ENCODE measurements around the gene KRTAP4-11. TPM values are rescaled to one million over a fixed set of nuclear protein-coding genes. Genes with fewer than 3 reads are reported as not detected.
"Not testable (repeated sequence)": the region's sequence is repeated elsewhere in the genome, so short reads cannot be mapped to it uniquely, and the experiment has no call there.

Gene KRTAP4-11
- total RNA-seq, 4 donors from 2014 or later, result not detected

- no peaks in the 10 kb centered on the region for H3K36me3 ChIP-seq
- TF ChIP-seq POLR2AphosphoS5 (IDR thresholded peaks at IDR 0.05) (no peak), EP300 (IDR thresholded peaks at IDR 0.05; ENCODE audit: low read depth) (no peak), POLR2A (IDR thresholded peaks at IDR 0.05) (no peak), CTCF (IDR thresholded peaks at IDR 0.05) (no peak)
- WGBS, 2 donors (ENCODE audit: low coverage in 1 of 2), result 50 to 68% methylated on average over 3 to 4 of the region's 4 CpGs
- intact Hi-C loops (cut with DNase I; ENCODE audit: low total_unique reads), result no loop called here
- H3K27me3 ChIP-seq, result no peaks in the 10 kb centered on the region
- no peaks in the 10 kb centered on the region for H3K4me1 ChIP-seq
- in situ Hi-C loops (cut with MboI; ENCODE audit: low pct_ligation_motif_present in 1 of 4, low pct_unique_long_range_greater_than_20kb in 1 of 4, low sequenced_read_pairs in 3 of 4), result no loop called here
- no peaks in the 10 kb centered on the region for H3K9me3 ChIP-seq
- no peak within 1 kb of the TSS for H3K4me3 ChIP-seq
- no peak within 1 kb of the TSS for H3K27ac ChIP-seq
- DNase-seq, result no peak
Measured at GRCh38 chr17:41098042-41098441, 20.1 kb downstream of the KRTAP4-11 start, which contains the start of gene KRTAP4-8. TSS of gene KRTAP4-8 (minus strand) at chr17:41098142. CDS start at chr17:41098084, 58 bp downstream.

- TF ChIP-seq CTCF (IDR thresholded peaks at IDR 0.05), result no peak
- TF ChIP-seq POLR2A (IDR thresholded peaks at IDR 0.05), result no peak
- TF ChIP-seq POLR2AphosphoS5 (IDR thresholded peaks at IDR 0.05), result no peak
- TF ChIP-seq EP300 (IDR thresholded peaks at IDR 0.05; ENCODE audit: low read depth), result no peak
- in situ Hi-C loops (cut with MboI; ENCODE audit: low pct_ligation_motif_present in 1 of 4, low pct_unique_long_range_greater_than_20kb in 1 of 4, low sequenced_read_pairs in 3 of 4), result no loop called here
- intact Hi-C loops (cut with DNase I; ENCODE audit: low total_unique reads), result no loop called here
- Histone ChIP-seq H3K27ac (no peak overlapping the region), H3K4me1 (no peaks in the 10 kb centered on the region), H3K27me3 (no peaks in the 10 kb centered on the region), H3K4me3 (no peak overlapping the region), H3K36me3 (no peaks in the 10 kb centered on the region), H3K9me3 (no peaks in the 10 kb centered on the region)
- DNase-seq, result no peak
- WGBS, 2 donors (ENCODE audit: low coverage in 1 of 2), result 83 to 87% methylated on average over 7 of the region's 7 CpGs
Measured at GRCh38 chr17:41096055-41096454, 22.1 kb downstream of the KRTAP4-11 start.

- 58 to 65% methylated on average over 2 to 4 of the region's 4 CpGs for WGBS, 2 donors (ENCODE audit: low coverage in 1 of 2)
- in situ Hi-C loops (cut with MboI; ENCODE audit: low pct_ligation_motif_present in 1 of 4, low pct_unique_long_range_greater_than_20kb in 1 of 4, low sequenced_read_pairs in 3 of 4); H3K4me1 ChIP-seq; H3K27me3 ChIP-seq; intact Hi-C loops (cut with DNase I; ENCODE audit: low total_unique reads); H3K27ac ChIP-seq; H3K36me3 ChIP-seq; DNase-seq; H3K4me3 ChIP-seq; H3K9me3 ChIP-seq: not testable (repeated sequence)
Measured at GRCh38 chr17:41088760-41089352, 29.3 kb downstream of the KRTAP4-11 start.

GRCh38 chr17:41084100-41084856, 33.9 kb downstream of the KRTAP4-11 start, which contains the start of gene KRTAP4-7:
TSS of gene KRTAP4-7 (plus strand) at chr17:41084150. CDS start at chr17:41084207, 57 bp downstream.
- in situ Hi-C loops (cut with MboI; ENCODE audit: low pct_ligation_motif_present in 1 of 4, low pct_unique_long_range_greater_than_20kb in 1 of 4, low sequenced_read_pairs in 3 of 4); H3K27ac ChIP-seq; H3K36me3 ChIP-seq; intact Hi-C loops (cut with DNase I; ENCODE audit: low total_unique reads); H3K9me3 ChIP-seq; H3K4me1 ChIP-seq; H3K27me3 ChIP-seq; H3K4me3 ChIP-seq; DNase-seq: not testable (repeated sequence)
- WGBS, 2 donors (ENCODE audit: low coverage in 1 of 2), result 80 to 83% methylated on average over 1 to 10 of the region's 14 CpGs

GRCh38 chr17:41083427-41083826, 34.7 kb downstream of the KRTAP4-11 start:
- H3K36me3 ChIP-seq; intact Hi-C loops (cut with DNase I; ENCODE audit: low total_unique reads); H3K27me3 ChIP-seq; DNase-seq; H3K4me1 ChIP-seq; H3K4me3 ChIP-seq; H3K9me3 ChIP-seq; H3K27ac ChIP-seq; in situ Hi-C loops (cut with MboI; ENCODE audit: low pct_ligation_motif_present in 1 of 4, low pct_unique_long_range_greater_than_20kb in 1 of 4, low sequenced_read_pairs in 3 of 4): not testable (repeated sequence)
- WGBS, 2 donors (ENCODE audit: low coverage in 1 of 2), result 75 to 83% methylated on average over 2 of the region's 2 CpGs

Measured in transverse colon (tissue), 4 donors.